H9 (cell line): Measurements from ENCODE around the gene CEACAM6. TPM values are rescaled to one million over a fixed set of nuclear protein-coding genes. Genes with fewer than 3 reads are reported as not detected.

ENCODE experiments used
- DNase-seq: peaks from one replicate; pipeline ENCODE4 v3.0.0-alpha.2; 2017
- H2AFZ ChIP-seq: one replicate; pipeline ENCODE4 v1.6.1; 2013; ENCODE audit warnings: mild to moderate bottlenecking, low read length, control low read depth, moderate library complexity
- H2AK5ac ChIP-seq: 2 replicates; pipeline ENCODE4 v1.6.1; 2013; ENCODE audit warnings: low read length, control low read depth, mixed read lengths; ENCODE audit not compliant: insufficient read length
- H2BK120ac ChIP-seq: one replicate; pipeline ENCODE4 v1.6.1; 2013; ENCODE audit warnings: low read depth, mild to moderate bottlenecking, low read length, control low read depth, inconsistent platforms; ENCODE audit not compliant: poor library complexity, severe bottlenecking
- H2BK12ac ChIP-seq: 2 replicates; pipeline ENCODE4 v1.6.1; 2013; ENCODE audit warnings: low read length, control low read depth, mixed read lengths, low read depth; ENCODE audit not compliant: insufficient read length
- H2BK15ac ChIP-seq: 2 replicates; pipeline ENCODE4 v1.6.1; 2013; ENCODE audit warnings: low read depth, low read length, control low read depth
- H2BK20ac ChIP-seq: one replicate; pipeline ENCODE4 v1.6.1; 2013; ENCODE audit warnings: low read depth, mild to moderate bottlenecking, low read length, control low read depth, inconsistent platforms; ENCODE audit not compliant: poor library complexity, severe bottlenecking
- H2BK5ac ChIP-seq: 2 replicates; pipeline ENCODE4 v1.6.1; 2013; ENCODE audit warnings: low read length, control low read depth, mixed read lengths; ENCODE audit not compliant: insufficient read length
- H3K14ac ChIP-seq: 2 replicates; pipeline ENCODE4 v1.6.1; 2013; ENCODE audit warnings: low read length, control low read depth; ENCODE audit not compliant: insufficient read depth
- H3K18ac ChIP-seq: 2 replicates; pipeline ENCODE4 v1.6.1; 2013; ENCODE audit warnings: low read depth, mild to moderate bottlenecking, mixed read lengths, low read length, control low read depth; ENCODE audit not compliant: insufficient read length
- H3K23ac ChIP-seq: 2 replicates; pipeline ENCODE4 v1.6.1; 2013; ENCODE audit warnings: low read length, control low read depth, mixed read lengths, low read depth; ENCODE audit not compliant: insufficient read length
- H3K23me2 ChIP-seq: 2 replicates; pipeline ENCODE4 v1.6.1; 2013; ENCODE audit warnings: low read depth, mild to moderate bottlenecking, mixed read lengths, low read length, control low read depth; ENCODE audit not compliant: insufficient read length, poor library complexity, severe bottlenecking
- H3K27ac ChIP-seq: 2 replicates; pipeline ENCODE4 v1.5.1; 2013; ENCODE audit warnings: low read length, control low read depth, mixed read lengths, low read depth; ENCODE audit not compliant: insufficient read length
- H3K27me3 ChIP-seq: 2 replicates; pipeline ENCODE4 v1.6.1; 2013; ENCODE audit warnings: low read length, control low read depth, inconsistent platforms; ENCODE audit not compliant: insufficient read depth
- H3K4ac ChIP-seq: 2 replicates; pipeline ENCODE4 v1.6.1; 2013; ENCODE audit warnings: low read depth, mild to moderate bottlenecking, control low read depth, inconsistent platforms, low read length, moderate library complexity
- H3K4me1 ChIP-seq: 2 replicates; pipeline ENCODE4 v1.6.1; 2013; ENCODE audit warnings: low read length, control low read depth, inconsistent platforms; ENCODE audit not compliant: insufficient read depth
- H3K4me2 ChIP-seq: 2 replicates; pipeline ENCODE4 v1.6.1; 2013; ENCODE audit warnings: low read length, control low read depth, mixed read lengths; ENCODE audit not compliant: insufficient read length, insufficient read depth
- H3K56ac ChIP-seq: 2 replicates; pipeline ENCODE4 v1.6.1; 2013; ENCODE audit warnings: low read depth, mild to moderate bottlenecking, mixed read lengths, low read length, control low read depth; ENCODE audit not compliant: insufficient read length
- H3K79me1 ChIP-seq: 2 replicates; pipeline ENCODE4 v1.6.1; 2013; ENCODE audit warnings: low read depth, mild to moderate bottlenecking, moderate library complexity, low read length, control low read depth, inconsistent platforms; ENCODE audit not compliant: insufficient read depth, poor library complexity, severe bottlenecking
- H3K79me2 ChIP-seq: 2 replicates; pipeline ENCODE4 v1.6.1; 2013; ENCODE audit warnings: low read length, control low read depth, inconsistent platforms; ENCODE audit not compliant: insufficient read depth
- H3K9ac ChIP-seq: 2 replicates; pipeline ENCODE4 v1.6.1; 2013; ENCODE audit warnings: low read length, control low read depth, mixed read lengths; ENCODE audit not compliant: insufficient read length; ENCODE audit errors: extremely low read depth
- H3K9me3 ChIP-seq: one replicate; pipeline ENCODE4 v1.6.1; 2013; ENCODE audit warnings: low read depth, low read length, inconsistent platforms; ENCODE audit not compliant: control insufficient read depth
- H3T11ph ChIP-seq: one replicate; pipeline ENCODE4 v1.6.1; 2013; ENCODE audit warnings: mild to moderate bottlenecking, low read length, control low read depth, inconsistent platforms
- H4K20me1 ChIP-seq: one replicate; pipeline ENCODE4 v1.6.1; 2013; ENCODE audit not compliant: control insufficient read depth, insufficient read length, insufficient read depth
- H4K5ac ChIP-seq: 2 replicates; pipeline ENCODE4 v1.6.1; 2013; ENCODE audit warnings: low read depth, mild to moderate bottlenecking, mixed read lengths, low read length, control low read depth; ENCODE audit not compliant: insufficient read length
- H4K8ac ChIP-seq: replicated peaks from 2 replicates; pipeline ENCODE4 v1.6.1; 2013; ENCODE audit warnings: low read length, control low read depth, mixed read lengths, low read depth; ENCODE audit not compliant: insufficient read length
- H4K91ac ChIP-seq: 2 replicates; pipeline ENCODE4 v1.6.1; 2013; ENCODE audit warnings: low read depth, mild to moderate bottlenecking, moderate library complexity, mixed read lengths, low read length, control low read depth; ENCODE audit not compliant: insufficient read length
- H3K27ac Mint-ChIP-seq, 3 experiments: 2 replicates in 2 of 3; 3 replicates in 1 of 3; pipeline ENCODE4 v1.8.0; 2020 to 2021; ENCODE audit warnings: mixed read lengths in 3 of 3, mild to moderate bottlenecking in 1 of 3, moderate library complexity in 1 of 3
- H3K27me3 Mint-ChIP-seq: 2 replicates; pipeline ENCODE4 v1.8.0; 2021; ENCODE audit warnings: low read depth, mild to moderate bottlenecking, moderate library complexity, mixed read lengths
- H3K36me3 Mint-ChIP-seq, 3 experiments: 2 replicates in 2 of 3; 3 replicates in 1 of 3; pipeline ENCODE4 v1.8.0; 2020 to 2021; ENCODE audit warnings: low read depth in 3 of 3, mixed read lengths in 3 of 3; ENCODE audit not compliant: insufficient read depth in 1 of 3
- H3K4me1 Mint-ChIP-seq, 2 experiments: 2 replicates each; pipeline ENCODE4 v1.8.0; 2020; ENCODE audit warnings: mixed read lengths in 2 of 2
- H3K4me3 Mint-ChIP-seq, 2 experiments: 2 replicates in 1 of 2; 3 replicates in 1 of 2; pipeline ENCODE4 v1.8.0; 2020 to 2021; ENCODE audit warnings: mild to moderate bottlenecking in 2 of 2, mixed read lengths in 2 of 2, moderate library complexity in 1 of 2
- H3K9me3 Mint-ChIP-seq, 2 experiments: 2 replicates in 1 of 2; 3 replicates in 1 of 2; pipeline ENCODE4 v1.8.0; 2020; ENCODE audit warnings: mild to moderate bottlenecking in 2 of 2, mixed read lengths in 2 of 2, moderate library complexity in 1 of 2
- WGBS: extraction: QIAGEN DNeasy Blood & Tissue Kit; methylation state at CpG from one replicate; pipeline ENCODE4 v1.1.7; 2013; ENCODE audit warnings: missing lambda C conversion rate, low lambda C conversion rate, mixed read lengths; ENCODE audit not compliant: insufficient read length; ENCODE audit errors: extremely low coverage; 5-methylcytosine and 5-hydroxymethylcytosine counted together
- total RNA-seq: library from RNA; stranded (reverse); gene quantifications from 2 replicates; pipeline ENCODE4 v1.2.1, GENCODE V29; 2021
- TF ChIP-seq, protein P1 (sequence below): fragments of 200-600 bp; sonication (generic); conservative IDR thresholded peaks from 3 replicates; pipeline ENCODE4 v1.8.0; 2021; ENCODE audit warnings: antibody characterized with exemption, mild to moderate bottlenecking

CEACAM6 gene
- total RNA-seq, 1 experiment from 2014 or later, result not detected

DNA sequence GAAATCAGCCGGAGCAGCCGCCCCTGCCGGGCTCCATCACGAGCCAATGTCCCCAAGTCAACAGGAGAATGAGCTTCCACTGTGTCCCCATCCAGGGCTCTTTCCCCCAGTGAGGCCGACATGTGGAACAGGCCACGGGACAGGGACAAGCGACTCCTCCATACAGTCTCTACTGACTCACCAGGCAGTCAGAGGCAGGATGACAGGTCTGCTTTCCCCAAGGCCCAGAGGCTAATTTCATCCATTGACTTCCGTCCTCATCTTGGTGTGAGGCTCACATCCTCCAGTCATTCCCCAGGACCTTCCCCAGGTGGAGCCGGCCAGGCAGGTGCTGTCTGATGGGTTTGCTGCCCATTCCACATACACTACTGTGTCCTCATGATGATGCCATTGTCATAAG, 3.5 kb downstream of the CEACAM6 start:
- no peak overlapping the region for H3K4me2 ChIP-seq
- no peaks in the 10 kb centered on the region for H3K9me3 ChIP-seq
- no peak overlapping the region for H2BK5ac ChIP-seq
- Mint-ChIP-seq H3K36me3 (peaks cover 0 to 41% (median 0%) of the 10 kb centered on the region in 3 experiments; a peak in 2 of 7 replicates), H3K27ac (no peak overlapping the region; a peak in 1 of 7 replicates), H3K27me3 (peaks cover 3% of the 10 kb centered on the region; the same call in 1 of the 2 replicates), H3K4me1 (no peaks in the 10 kb centered on the region), H3K9me3 (peaks cover 54 to 95% of the 10 kb centered on the region in 2 experiments), H3K4me3 (no peak overlapping the region)
- no peak overlapping the region for H2AFZ ChIP-seq
- H3K23ac ChIP-seq, result no peak overlapping the region
- DNase-seq, result no peak
- no peaks in the 10 kb centered on the region for H3K79me2 ChIP-seq
- no peak overlapping the region for H4K91ac ChIP-seq
- no peaks in the 10 kb centered on the region for H3K4me1 ChIP-seq
- H2BK12ac ChIP-seq, result no peak overlapping the region
- 0 out of 2 replicates have a peak, but pooled peaks cover 2% of the 10 kb centered on the region for H3K27me3 ChIP-seq
- H2AK5ac ChIP-seq, result no peak overlapping the region
- no peak overlapping the region for H3K4ac ChIP-seq
- WGBS, result no CpG with 5 or more reads among the region's 9 CpGs
- no peaks in the 10 kb centered on the region for H4K20me1 ChIP-seq
- H3K18ac ChIP-seq, result no peak overlapping the region
- H3K23me2 ChIP-seq, result peaks cover 3% of the 10 kb centered on the region
- TF ChIP-seq, protein P1, sequence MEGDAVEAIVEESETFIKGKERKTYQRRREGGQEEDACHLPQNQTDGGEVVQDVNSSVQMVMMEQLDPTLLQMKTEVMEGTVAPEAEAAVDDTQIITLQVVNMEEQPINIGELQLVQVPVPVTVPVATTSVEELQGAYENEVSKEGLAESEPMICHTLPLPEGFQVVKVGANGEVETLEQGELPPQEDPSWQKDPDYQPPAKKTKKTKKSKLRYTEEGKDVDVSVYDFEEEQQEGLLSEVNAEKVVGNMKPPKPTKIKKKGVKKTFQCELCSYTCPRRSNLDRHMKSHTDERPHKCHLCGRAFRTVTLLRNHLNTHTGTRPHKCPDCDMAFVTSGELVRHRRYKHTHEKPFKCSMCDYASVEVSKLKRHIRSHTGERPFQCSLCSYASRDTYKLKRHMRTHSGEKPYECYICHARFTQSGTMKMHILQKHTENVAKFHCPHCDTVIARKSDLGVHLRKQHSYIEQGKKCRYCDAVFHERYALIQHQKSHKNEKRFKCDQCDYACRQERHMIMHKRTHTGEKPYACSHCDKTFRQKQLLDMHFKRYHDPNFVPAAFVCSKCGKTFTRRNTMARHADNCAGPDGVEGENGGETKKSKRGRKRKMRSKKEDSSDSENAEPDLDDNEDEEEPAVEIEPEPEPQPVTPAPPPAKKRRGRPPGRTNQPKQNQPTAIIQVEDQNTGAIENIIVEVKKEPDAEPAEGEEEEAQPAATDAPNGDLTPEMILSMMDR, result no peak
- H3K9ac ChIP-seq, result no peak overlapping the region
- H3T11ph ChIP-seq, result no peak overlapping the region
- H2BK120ac ChIP-seq, result no peak overlapping the region
- no peak overlapping the region for H4K8ac ChIP-seq
- H3K79me1 ChIP-seq, result no peaks in the 10 kb centered on the region
- no peak overlapping the region for H4K5ac ChIP-seq
- no peak overlapping the region for H2BK20ac ChIP-seq
- no peak overlapping the region for H3K14ac ChIP-seq
- H3K56ac ChIP-seq, result no peak overlapping the region
- no peak overlapping the region for H3K27ac ChIP-seq
- H2BK15ac ChIP-seq, result no peak overlapping the region
